Stimulated activated CD4-positive, alpha-beta T cell treated with anti-CD3 and anti-CD28 coated beads, Interleukin-4, amount 100 ng/mL, for 4 hours (primary cell): ENCODE results near the gene TACC3.
A peak's percentile ranks its signal among the peaks of the same experiment; 100 is the strongest.

Source experiments
- DNase-seq, 2 experiments: peaks; one replicate each; pipeline ENCODE4 v3.0.0-alpha.2; 2020

TACC3 gene

GRCh38 chr4:1705732-1706131 is 15.6 kb upstream of the TACC3 start:
- no peak for DNase-seq

GRCh38 chr4:1706358-1706757 is 15.0 kb upstream of the TACC3 start:
- DNase-seq: no peak

GRCh38 chr4:1708581-1708980 is 12.7 kb upstream of the TACC3 start:
- DNase-seq: no peak

- DNase-seq: no peak
These were observed 10.2 kb upstream of the TACC3 start for GRCh38 chr4:1711055-1711570.

DNA sequence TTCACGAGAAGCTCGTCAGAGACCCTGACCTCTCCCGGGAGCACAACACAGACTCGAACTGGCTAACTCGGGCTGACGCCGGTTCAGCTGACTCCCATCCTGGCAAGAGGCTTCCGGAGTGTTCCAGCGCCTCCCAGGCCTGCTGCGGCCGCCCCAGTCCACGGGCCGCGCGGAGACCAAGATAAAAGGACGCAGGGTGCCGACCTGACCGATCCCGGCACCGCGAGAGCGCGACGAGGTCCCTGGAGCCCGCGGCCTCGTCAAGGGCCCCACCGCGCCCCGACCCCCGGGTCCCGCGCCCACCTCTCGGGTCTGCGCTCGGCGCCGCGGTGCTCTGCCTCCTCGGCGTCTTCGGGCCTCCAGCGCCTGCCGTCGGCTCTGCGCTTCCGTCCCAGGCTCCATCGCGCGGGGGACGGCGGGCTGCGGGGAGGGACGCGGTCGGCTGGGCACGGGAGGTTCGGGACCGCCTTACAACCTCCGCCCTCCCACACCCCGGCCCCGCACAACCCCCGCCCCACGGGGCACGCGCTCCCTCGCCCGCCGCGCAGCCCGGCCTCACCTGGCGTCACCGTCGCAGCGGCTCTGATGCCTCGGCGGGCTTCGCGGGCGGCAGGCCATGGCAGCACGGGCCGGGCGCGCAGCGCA is 9.6 kb upstream of the TACC3 start:
- DNase-seq: peak in 1 of 2 experiments; percentile 28

DNA sequence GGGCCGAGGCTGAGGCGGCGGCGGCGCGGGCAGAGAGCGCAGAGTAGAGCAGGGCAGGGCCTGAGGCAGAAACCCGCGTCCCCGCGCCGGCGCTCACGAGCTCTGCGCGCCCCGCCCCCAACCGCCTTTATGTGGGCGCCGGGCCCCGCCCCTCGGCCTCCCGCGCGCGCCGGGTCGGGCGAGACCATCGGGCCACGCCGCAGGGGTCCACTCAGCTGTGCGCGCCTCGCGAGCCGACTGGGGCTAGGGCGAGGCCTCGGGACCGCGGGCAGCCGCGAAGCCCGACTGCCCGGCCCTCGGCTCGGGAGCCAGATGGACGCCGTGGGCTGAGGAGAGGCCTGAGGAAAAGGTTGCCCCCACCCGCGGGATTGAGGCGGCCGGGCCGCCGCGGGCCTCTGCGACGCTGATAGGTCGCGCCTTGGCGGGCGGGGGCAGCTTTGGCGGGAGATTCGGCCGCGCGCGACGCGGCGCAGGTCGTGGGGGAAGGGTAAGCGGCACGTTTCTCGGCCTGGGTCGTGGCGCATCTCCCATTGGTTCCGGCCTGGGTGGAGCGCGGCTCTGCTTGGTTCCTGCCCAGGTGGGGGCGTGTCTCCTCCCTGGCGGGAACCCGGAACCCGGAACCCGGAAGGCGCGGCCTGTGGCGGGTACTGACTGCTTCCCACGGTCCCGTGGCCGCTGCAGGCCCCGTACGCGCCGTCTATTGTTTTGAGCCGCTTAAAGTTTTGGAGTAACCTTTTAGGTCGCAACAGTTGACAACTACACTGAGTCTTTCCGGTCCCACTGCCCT is 8.9 kb upstream of the TACC3 start, which contains the start of gene SLBP:
Gene SLBP, minus strand, starts transcription at position 104 of the 787 bp plus-strand sequence. CDS start 131 bp downstream, outside the sequence.
- DNase-seq: peak; percentile 98

DNA sequence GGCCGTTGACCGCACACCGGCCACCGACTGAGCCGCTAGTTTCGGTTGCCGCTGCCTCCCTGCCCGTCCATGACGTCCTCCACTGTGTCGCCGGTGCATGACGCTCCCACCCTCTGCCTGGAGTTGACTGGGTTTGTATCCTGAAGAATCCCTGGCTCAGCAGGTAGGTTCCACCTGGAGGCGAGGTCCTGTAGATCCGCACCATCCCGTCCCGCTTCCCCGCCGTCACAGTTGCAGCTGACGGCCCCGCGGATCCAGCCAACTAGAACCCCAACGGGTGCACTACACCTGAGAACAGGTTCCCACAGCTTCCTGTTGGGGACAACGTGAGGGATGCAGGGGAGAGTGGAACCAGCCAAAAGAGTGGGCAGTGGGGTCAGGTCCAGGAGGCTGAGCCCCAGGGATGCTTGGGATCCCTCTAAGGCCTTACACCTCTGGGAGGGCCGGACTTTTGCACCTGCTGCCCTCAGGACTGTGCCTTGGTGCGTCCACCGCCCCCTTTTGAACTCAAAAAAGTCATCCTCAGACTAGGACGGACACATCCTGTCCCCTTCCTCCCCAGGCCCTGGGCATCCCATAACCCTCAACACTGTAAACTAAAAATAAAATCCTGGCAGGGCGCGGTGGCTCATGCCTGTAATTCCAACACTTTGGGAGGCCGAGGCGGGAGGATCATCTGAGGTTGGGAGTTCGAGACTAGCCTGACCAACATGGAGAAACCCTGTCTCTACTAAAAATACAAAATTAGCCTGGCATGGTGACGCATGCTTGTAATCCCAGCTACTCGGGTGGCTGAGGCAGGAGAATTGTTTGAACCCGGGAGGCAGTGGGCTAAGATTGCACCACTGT is 8.1 kb upstream of the TACC3 start:
- no peak for DNase-seq

DNA sequence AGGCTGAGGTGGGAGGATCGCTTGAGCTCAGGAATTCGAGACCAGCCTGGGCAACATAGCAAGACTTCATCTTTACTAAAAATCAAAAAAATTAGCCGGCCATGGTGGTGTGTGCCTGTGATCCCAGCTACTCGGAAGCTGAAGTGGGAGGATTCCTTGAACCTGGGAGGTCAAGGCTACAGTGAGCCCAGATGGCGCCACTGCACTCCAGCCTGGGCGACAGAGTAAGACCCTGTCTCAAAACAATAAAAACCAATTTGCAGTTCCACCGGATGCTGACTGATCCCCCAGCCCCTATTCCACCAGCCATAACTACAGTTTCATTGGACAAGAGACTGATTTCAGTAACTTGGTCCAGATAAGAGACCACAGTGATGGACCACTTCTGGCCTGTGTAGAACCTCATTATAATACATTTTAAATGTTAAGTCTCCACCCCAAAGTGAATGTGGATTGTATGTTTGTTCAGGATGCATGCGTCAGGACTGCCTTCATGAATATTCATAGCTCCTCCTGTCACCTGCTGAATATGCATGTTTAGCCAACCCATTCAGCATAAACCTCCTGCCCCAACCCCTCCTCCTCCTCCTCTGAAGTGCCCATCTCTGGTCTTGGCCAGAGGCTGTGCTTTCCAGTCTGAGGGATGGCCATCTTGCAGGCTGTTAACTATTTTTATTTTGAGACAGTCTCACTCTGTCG is 6.9 kb upstream of the TACC3 start:
- DNase-seq: no peak

GRCh38 chr4:1715002-1715758 is 6.1 kb upstream of the TACC3 start:
- DNase-seq: no peak

DNA sequence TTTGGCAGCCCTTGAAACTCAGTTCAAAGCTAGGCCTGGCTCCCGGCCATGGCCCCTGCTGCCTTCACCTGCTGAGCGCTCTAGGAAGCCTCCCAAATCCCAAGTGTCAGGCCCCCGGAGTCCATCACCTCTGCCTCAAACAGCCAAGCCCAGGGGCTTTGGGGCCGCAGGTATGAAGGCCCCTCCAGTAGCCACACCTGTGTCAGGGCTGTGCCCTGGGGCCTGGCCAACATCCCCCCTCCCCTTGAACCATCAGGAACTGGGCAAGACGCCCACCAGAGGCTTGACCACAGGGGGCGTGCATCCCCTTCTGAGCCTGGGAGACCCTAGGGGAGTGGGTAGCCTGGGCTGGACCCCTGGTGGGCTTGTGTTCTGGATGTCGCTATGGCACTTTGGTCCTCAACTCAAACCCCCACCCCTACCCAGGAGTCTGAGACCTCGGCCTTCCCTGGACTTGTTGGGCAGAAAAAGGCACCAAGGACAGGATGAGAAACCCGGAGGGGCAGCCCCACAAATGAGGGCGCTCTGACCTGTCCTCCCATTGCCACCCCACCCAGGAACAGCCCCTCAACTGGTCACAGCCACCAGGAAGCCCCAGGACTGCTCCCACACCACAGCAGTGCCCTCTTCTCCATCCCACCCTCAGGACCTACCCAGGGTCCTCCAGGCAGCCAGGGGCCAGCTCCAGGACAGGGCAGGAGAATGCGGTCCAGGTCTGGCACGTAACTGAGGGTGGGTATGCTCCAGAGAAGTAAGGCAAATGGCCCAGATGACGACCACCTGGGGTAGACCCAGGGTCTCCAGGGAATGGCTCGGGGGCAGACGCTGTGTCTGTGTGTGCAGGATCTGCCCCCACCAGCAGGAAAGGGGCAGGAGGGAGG is 5.0 kb upstream of the TACC3 start:
- no peak for DNase-seq

- DNase-seq: no peak
These were observed 3.9 kb upstream of the TACC3 start for GRCh38 chr4:1717129-1718094.

GRCh38 chr4:1718095-1718850 is 3.0 kb upstream of the TACC3 start:
- no peak for DNase-seq

DNA sequence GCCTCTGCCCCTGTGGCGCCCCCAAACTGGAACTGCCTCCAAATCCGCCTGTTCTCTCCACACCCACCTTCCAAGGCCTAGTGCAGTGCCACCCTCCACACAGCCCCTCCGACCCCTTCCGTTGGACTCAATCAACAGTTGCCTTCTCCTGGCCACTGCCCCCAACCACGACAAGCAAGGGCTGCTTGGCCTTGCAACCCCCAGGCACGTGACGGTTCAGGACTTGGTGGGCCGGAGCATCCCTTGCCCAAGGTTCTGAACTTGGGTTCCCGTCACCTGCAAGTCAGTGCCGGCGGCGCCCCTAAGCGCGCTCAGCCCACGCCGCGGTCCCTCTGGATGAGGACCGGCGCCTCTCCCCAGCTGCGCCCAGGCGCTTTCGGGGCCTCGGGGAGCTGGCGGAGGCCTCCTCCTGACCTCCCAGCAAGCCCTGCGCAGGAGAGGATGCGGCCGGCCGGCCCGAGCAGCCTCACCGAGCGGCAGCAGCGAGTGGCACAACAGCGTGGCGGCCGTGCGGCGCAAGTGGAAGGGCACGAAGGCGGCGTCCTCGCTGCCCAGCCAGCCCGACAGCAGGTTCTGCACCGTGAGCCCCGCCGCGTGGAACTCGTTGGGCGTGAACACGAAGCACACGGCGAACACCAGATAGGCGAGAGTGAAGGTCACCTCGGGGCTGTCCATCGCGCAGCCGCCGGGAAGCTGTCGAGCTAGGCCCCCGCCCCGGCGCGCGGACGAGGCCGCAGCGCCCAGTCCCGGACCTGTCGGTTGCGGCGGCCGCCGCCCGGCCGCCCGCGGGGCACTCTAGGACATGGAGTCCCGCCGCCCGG is 948 bp upstream of the TACC3 start:
- DNase-seq: peak; percentile 27 to 55

DNA sequence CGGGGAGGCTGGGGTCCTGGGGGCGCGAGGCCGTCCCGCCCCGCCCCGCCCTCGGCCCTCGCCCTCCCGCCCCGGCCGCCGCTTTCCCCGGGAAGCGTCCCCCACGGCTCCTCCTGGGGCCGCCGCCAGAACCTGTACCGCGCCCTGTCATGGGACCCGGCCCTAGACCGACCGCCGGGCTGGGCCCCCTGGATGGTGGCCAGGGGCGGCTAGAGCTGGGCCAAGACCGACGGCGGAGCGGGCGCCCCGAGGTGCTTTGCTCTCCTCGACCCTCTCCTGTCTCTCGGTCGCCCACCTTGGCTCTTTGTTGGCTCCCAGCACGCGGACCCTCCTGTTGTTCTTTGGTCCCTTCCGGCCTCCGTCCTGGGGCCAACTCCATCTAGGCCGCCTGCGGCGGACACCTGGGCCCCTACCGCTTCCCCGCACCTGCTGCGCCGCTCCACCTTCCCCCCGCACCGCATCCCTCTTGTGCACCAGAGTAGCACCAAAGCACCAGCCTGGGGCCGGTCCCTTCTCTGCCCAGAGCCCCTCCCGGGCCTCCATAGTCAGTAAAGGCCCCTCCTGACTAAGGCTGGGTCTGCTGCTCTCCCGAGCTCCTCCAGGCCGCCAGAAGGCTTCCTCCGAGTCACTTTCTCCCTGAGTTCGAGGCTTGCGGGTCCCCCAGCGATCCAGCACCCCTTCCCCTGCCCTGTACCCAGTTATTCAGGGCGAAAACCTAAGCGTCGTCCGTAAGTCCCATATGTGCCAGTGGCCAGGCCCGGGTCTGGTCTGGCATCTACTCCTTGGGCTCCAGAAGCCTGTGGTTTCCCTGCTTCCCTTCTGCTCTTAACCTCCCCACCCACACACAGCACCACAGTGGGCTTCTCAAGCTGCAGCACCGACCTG is 587 bp downstream of the TACC3 start:
- DNase-seq: no peak

DNA sequence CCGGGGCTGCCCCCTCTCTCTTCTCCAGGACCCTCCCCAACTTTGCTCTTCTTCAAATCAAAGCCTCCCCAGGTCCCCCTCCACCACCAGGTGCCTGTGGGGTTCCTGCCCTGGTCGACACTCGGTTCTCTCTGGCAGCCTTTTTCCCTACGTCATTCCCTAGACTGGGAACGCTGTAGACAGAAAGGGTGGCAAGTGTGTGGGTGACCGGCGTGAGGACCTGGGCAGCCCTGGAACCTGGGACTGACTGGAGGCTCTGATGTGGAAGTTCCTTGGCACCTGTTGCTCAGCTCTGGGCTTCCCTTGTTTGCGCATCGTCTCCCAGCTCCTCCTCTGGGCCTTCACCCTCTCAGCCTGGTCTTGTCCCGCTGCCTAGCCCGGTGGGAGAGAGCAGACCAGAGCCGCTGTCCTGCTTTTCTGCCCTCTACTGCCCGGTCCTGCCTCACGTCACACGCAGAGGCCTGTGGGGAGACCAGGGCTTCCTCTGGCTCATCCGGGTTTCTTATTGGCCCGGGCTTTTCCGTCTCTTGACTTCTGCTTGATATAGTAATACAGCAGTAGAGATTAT is 1.3 kb downstream of the TACC3 start:
- no peak for DNase-seq

GRCh38 chr4:1723131-1723801 is 1.9 kb downstream of the TACC3 start:
- DNase-seq: peak; percentile 51 to 56
